ENCODE results near the gene MTHFD1L. TPM values are rescaled to one million over a fixed set of nuclear protein-coding genes. Genes with fewer than 3 reads are reported as not detected.

MTHFD1L gene
- total RNA-seq, 1 donor from 2014 or later, result 1.6 TPM

GRCh38 chr6:150897400-150897943 lies 32.0 kb downstream of the MTHFD1L start:
- DNase-seq (ENCODE audit: low spot score), result no peak
- ATAC-seq, result peak; percentile 36

DNA sequence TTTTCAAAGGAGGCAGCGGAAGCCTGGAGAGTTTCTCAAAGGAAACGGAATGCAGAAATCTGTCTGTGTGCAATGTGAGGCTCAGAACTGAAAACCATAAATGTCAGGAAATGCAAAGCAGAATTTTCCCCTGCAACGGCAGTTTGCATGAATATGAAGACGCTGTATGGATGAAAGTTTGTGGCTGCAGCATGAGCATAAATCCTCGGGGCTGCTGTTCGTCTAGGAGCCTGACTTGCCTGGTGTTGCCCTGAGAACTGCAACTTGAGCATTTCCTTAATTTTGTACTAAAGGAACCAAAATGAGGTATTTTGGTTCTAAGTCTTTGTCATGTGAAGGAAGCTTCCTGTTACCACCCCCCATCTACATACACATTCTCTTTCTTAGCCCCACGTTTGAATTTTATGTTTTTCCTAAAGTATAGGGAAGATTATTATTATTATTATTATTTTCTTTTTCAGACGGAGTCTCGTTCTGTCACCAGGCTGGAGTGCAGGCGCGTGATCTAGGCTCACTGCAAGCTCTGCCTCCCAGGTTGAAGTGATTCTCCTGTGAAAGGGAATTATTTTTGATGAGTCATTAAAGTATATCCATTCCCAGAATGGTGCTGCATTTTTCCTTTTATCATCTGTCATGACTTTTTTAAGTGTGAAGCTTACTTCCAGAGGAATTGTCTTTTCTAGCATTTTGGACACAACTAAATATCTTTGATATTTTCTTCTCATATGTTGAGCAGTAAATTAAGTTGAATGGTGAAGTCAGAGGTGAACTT lies 33.1 kb downstream of the MTHFD1L start:
- ATAC-seq, result no peak

GRCh38 chr6:150899231-150899630 lies 33.7 kb downstream of the MTHFD1L start:
- no peak for DNase-seq (ENCODE audit: low spot score)

More for the DNA sequence above, 33.1 kb downstream of the MTHFD1L start:
- DNase-seq (ENCODE audit: low spot score), result no peak

GRCh38 chr6:150900049-150900448 lies 34.5 kb downstream of the MTHFD1L start:
- no peak for DNase-seq (ENCODE audit: low spot score)
- no peak for ATAC-seq

More at GRCh38 chr6:150899231-150899630, 33.7 kb downstream of the MTHFD1L start:
- no peak for ATAC-seq

DNA sequence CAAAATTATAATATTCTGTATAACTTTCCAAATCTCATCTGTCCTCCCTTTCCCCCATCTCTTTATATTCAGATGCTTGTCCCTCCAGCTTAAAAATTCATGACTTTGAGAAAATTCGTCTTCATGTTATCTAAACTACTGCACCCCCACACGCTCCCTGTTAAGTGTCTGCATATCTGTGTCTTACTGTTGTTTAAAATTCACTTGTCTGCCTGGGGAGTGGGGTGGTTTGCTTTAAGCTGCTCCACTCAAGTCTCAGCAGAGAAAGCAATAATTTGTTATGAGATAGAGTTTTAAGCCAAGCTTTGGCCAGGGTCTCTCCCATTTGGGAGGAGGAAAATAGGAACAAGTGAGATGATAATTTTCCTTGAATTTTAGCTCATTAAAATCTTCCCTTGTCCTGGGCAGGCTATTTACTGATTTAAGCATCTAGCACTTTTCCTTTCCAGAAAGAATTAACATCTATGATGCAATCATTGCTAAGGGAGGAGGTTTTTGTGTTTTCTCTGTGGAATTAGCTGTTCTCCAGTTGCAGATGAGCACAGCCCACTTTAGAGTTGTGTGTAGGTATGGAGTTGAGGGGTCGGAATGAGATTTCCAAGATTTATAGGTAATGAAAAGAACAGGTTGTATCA lies 36.8 kb downstream of the MTHFD1L start:
- ATAC-seq, result no peak
- DNase-seq (ENCODE audit: low spot score), result no peak

DNA sequence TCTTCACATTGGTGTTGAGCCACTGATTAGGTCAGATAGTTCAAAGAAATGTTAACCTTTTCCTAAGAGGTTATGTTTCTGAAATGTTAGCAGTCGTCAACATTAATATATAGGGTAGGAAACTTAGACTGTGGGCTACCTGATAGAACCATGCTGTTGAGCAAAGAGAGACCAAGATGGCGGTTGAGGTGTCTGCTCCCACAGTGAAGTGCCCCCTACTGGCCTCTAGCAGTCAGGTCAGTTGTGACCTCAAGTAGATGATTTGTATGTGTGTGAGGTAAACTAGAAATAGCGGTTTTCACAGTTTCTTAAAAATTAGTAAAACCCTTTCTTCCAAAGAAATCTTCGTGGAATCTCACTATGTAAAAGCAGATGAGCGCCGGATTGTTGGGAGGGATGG lies 40.3 kb downstream of the MTHFD1L start:
- ATAC-seq (no peak), DNase-seq (ENCODE audit: low spot score) (no peak)

GRCh38 chr6:150906641-150907326 lies 41.3 kb downstream of the MTHFD1L start:
- DNase-seq (ENCODE audit: low spot score) (no peak), ATAC-seq (no peak)

DNA sequence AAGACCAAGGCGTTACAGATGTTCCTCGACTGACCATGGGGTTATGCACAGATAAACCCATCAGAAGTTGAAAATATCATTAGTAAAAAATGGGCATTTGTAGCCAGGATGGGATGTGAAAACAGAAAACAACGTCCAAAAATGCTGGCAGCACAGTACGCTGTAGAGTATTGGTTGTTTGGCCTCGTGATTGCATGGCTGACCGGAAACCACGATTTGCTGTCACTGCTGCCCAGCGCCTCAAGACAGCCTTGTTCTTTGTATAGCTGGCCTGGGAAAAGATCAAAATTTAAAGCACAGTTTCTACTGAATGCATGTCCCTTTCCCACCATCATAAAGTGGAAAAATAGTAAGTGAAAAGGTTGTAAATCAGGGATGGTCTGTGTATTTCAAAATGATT lies 41.9 kb downstream of the MTHFD1L start:
- DNase-seq (ENCODE audit: low spot score) (no peak), ATAC-seq (no peak)

DNA sequence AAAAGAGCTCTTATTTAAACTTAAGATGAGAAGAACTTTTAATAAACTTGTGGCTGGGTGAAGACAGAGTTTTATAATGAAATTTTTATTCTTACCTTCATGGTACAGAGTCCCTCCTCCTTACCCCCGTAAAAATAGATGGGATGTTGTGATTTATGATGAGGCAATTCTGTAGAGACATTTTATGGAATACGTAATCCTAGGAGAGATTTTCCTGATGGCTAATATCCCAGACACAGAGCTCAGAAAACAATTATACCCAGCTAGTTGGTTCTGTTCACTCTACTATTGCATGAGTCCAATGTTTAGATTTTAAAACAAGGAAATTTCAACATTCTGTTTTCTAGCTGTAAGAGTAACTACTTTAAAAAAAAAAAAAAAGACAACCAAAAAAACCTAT lies 43.4 kb downstream of the MTHFD1L start:
- no peak for DNase-seq (ENCODE audit: low spot score)
- ATAC-seq, result no peak

- no peak for ATAC-seq
- DNase-seq (ENCODE audit: low spot score), result no peak
Measured at GRCh38 chr6:150910561-150910960, 45.1 kb downstream of the MTHFD1L start.

GRCh38 chr6:150914372-150914771 lies 48.9 kb downstream of the MTHFD1L start:
- ATAC-seq, result no peak
- DNase-seq (ENCODE audit: low spot score), result no peak

DNA sequence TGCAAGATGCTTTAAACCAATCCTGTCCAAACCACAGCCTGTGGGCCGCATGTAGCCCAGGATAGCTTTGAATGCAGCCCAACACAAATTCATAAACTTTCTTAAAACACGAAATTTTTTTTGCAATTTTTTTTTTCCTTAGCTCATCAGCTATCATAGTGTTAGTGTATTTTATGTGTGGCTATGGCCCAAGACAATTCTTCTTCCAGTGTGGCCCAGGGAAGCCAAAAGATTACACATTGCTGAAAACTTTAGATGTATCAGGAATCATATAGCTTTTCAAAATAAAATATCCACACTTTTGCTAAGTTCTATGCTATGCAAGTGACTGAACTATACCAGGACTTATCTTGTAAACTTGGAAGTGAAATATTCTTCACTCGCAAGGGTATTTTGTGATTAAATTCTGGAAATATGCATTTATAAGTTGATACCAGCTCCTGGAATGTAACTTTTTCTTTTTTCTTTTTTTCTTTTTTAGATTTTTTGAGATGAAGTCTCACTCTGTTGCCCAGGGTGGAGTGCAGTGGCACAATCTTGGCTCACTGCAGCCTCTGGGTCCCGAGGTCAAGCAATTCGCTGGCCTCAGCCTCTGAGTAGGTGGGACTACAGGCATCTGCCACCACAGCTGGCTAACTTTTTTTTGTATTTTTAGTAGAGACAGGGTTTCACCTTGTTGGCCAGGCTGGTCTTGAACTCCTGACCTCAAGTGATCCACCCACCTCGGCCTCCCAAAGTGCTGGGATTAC lies 49.8 kb downstream of the MTHFD1L start:
- ATAC-seq, result no peak
- DNase-seq (ENCODE audit: low spot score), result no peak

- DNase-seq (ENCODE audit: low spot score) (no peak), ATAC-seq (no peak)
Measured at GRCh38 chr6:150915880-150916265, 50.4 kb downstream of the MTHFD1L start.

- DNase-seq (ENCODE audit: low spot score) (no peak), ATAC-seq (no peak)
Measured at GRCh38 chr6:150919938-150920337, 54.4 kb downstream of the MTHFD1L start.

DNA sequence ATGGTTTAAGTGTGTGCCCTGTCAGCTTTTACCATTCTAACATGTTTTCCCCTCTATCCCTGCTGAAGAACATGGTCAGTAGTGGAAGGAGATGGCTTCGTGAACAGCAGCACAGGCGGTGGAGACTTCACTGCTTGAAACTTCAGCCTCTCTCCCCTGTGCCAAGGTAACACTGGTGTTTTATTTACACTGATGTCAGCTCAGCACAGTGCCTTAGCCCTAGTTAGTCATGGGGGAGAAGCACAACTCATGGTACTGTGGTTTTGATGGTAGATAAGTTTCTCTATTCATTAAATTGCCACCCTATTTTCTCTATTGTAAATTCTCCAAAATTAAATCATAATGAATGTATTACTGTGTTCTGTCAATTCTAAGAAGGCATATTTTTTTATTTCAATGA lies 56.6 kb downstream of the MTHFD1L start:
- ATAC-seq, result no peak

GRCh38 chr6:150924808-150925589 lies 59.5 kb downstream of the MTHFD1L start:
- ATAC-seq (no peak), DNase-seq (ENCODE audit: low spot score) (no peak)

More for the DNA sequence above, 56.6 kb downstream of the MTHFD1L start:
- DNase-seq (ENCODE audit: low spot score), result no peak

GRCh38 chr6:150925590-150925928 lies 60.1 kb downstream of the MTHFD1L start:
- no peak for DNase-seq (ENCODE audit: low spot score)
- no peak for ATAC-seq

DNA sequence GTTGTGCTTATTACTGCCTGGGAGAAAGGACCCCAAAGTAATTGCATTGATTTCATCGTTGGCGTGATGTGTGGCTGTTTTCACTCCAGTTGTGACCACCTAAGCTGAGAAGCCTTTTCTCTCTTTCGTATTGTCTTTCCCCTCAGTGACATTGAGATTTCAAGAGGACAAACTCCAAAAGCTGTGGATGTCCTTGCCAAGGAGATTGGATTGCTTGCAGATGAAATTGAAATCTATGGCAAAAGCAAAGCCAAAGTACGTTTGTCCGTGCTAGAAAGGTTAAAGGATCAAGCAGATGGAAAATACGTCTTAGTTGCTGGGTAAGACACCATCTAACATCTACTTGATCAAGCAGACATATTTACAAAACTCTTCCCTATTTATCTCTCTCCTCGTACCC lies 60.5 kb downstream of the MTHFD1L start:
- DNase-seq (ENCODE audit: low spot score), result no peak
- ATAC-seq, result no peak

DNA sequence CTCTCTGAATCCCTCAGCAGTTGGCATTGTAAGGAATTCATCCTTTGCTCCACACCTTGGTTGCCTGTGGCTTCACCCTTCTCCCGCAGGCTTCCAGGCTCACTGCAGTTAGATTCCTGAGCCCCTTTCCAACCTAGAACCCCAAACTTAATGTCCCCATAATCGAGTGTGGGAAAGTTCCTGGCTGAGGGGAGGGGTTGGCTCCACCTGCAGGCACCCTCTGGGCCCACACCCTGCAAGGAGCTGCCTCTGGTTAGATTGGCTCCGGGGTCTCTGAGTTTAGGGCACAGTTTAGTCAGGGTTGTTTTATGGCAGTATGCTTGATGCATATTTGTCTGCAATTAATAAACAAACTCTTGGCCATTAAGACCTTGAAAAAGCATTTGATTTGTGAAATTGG lies 63.4 kb downstream of the MTHFD1L start:
- no peak for ATAC-seq
- no peak for DNase-seq (ENCODE audit: low spot score)

DNA sequence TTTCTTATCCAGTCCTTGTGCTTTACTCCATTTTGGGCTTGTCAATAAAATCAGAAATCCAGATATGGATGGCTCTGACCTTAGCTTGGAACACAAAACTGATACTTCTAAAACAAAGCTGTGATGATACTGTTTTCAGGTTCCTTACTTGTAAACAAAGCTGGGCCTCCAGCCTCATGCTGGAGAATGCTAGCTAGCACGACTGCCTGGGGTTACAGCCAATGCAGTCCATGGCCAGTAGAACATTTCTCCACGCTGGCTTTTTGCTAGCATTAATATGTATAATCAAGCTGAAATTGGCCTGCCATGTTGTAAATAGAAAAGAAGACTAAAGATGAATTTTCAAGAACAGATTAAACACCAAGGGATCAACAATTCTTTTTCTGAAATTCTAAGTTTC lies 63.9 kb downstream of the MTHFD1L start:
- DNase-seq (ENCODE audit: low spot score) (no peak), ATAC-seq (no peak)
